ENCODE measurements around the gene TIMMDC1. TPM values are rescaled to one million over a fixed set of nuclear protein-coding genes. Genes with fewer than 3 reads are reported as not detected.

TIMMDC1 gene
- total RNA-seq, 1 experiment from 2014 or later: 109 TPM

DNA sequence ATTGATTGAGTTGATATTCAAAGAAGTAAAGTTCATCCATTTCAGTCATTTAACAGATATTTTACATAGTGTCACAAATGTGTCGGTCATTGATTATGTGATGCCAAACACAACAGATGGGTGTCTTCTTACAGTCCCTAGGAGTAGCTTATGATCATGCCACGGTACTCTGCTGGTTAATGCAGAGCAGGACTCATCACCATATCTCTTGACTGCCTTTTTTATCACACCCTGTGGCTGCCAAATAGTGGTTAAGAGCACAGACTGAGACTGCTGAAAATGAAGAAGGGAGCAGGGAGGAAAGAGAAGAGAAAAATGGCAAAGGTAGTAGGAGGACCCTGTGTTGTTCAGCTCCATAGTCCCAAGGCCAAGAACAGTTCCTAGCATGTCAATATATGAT is 12.8 kb upstream of the TIMMDC1 start:
- TF ChIP-seq, protein P1, sequence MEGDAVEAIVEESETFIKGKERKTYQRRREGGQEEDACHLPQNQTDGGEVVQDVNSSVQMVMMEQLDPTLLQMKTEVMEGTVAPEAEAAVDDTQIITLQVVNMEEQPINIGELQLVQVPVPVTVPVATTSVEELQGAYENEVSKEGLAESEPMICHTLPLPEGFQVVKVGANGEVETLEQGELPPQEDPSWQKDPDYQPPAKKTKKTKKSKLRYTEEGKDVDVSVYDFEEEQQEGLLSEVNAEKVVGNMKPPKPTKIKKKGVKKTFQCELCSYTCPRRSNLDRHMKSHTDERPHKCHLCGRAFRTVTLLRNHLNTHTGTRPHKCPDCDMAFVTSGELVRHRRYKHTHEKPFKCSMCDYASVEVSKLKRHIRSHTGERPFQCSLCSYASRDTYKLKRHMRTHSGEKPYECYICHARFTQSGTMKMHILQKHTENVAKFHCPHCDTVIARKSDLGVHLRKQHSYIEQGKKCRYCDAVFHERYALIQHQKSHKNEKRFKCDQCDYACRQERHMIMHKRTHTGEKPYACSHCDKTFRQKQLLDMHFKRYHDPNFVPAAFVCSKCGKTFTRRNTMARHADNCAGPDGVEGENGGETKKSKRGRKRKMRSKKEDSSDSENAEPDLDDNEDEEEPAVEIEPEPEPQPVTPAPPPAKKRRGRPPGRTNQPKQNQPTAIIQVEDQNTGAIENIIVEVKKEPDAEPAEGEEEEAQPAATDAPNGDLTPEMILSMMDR (conservative IDR thresholded peaks at IDR 0.05): no peak
- H3K27me3 Mint-ChIP-seq (ENCODE audit: low read depth): no peaks in the 10 kb centered on the region
- Histone ChIP-seq H3K27me3 (ENCODE audit: insufficient read depth, low read length) (no peaks in the 10 kb centered on the region), H3K23me2 (ENCODE audit: insufficient read length, low read depth, low read length, poor library complexity, severe bottlenecking) (no peaks in the 10 kb centered on the region), H4K91ac (ENCODE audit: insufficient read length, low read depth, low read length) (no peak overlapping the region), H3T11ph (ENCODE audit: low read length) (no peak overlapping the region), H3K14ac (ENCODE audit: insufficient read depth, low read length) (no peak overlapping the region), H3K79me2 (ENCODE audit: insufficient read depth, low read length) (no peaks in the 10 kb centered on the region), H2AFZ (ENCODE audit: low read length) (no peak overlapping the region), H3K4me1 (ENCODE audit: insufficient read depth, low read length) (no peaks in the 10 kb centered on the region), H4K5ac (ENCODE audit: insufficient read length, low read depth, low read length) (no peak overlapping the region), H3K9ac (ENCODE audit: extremely low read depth, insufficient read length, low read length) (no peak overlapping the region), H4K8ac (replicated peaks; ENCODE audit: insufficient read length, low read depth, low read length) (no peak overlapping the region), H2BK120ac (ENCODE audit: low read depth, low read length, poor library complexity, severe bottlenecking) (no peak overlapping the region), H3K27ac (ENCODE audit: insufficient read length, low read depth, low read length) (no peak overlapping the region), H2AK5ac (ENCODE audit: insufficient read length, low read length) (no peak overlapping the region), H3K9me3 (ENCODE audit: control insufficient read depth, low read depth, low read length) (no peaks in the 10 kb centered on the region), H3K79me1 (ENCODE audit: insufficient read depth, low read depth, low read length, poor library complexity, severe bottlenecking) (no peaks in the 10 kb centered on the region), H4K20me1 (ENCODE audit: control insufficient read depth, insufficient read depth, insufficient read length) (no peaks in the 10 kb centered on the region), H2BK12ac (ENCODE audit: insufficient read length, low read depth, low read length) (no peak overlapping the region), H2BK20ac (ENCODE audit: low read depth, low read length, poor library complexity, severe bottlenecking) (no peak overlapping the region), H3K56ac (ENCODE audit: insufficient read length, low read depth, low read length) (no peak overlapping the region), H3K18ac (ENCODE audit: insufficient read length, low read depth, low read length) (no peak overlapping the region), H3K4me2 (ENCODE audit: insufficient read depth, insufficient read length, low read length) (no peak overlapping the region), H2BK15ac (ENCODE audit: low read depth, low read length) (no peak overlapping the region), H3K4ac (ENCODE audit: low read depth, low read length) (no peak overlapping the region), H3K23ac (ENCODE audit: insufficient read length, low read depth, low read length) (no peak overlapping the region), H2BK5ac (ENCODE audit: insufficient read length, low read length) (no peak overlapping the region)
- no peaks in the 10 kb centered on the region for H3K9me3 Mint-ChIP-seq
- peaks cover 10 to 30% (median 22%) of the 10 kb centered on the region in 3 experiments; a peak in 6 of 7 replicates for H3K36me3 Mint-ChIP-seq (ENCODE audit: insufficient read depth in 1 of 3, low read depth in 3 of 3)
- no CpG with 5 or more reads among the region's 2 CpGs for WGBS (ENCODE audit: extremely low coverage, insufficient read length, low lambda C conversion rate)
- H3K27ac Mint-ChIP-seq: no peak overlapping the region
- no peak overlapping the region; a peak in 1 of 5 replicates for H3K4me3 Mint-ChIP-seq
- DNase-seq: no peak
- H3K4me1 Mint-ChIP-seq: no peaks in the 10 kb centered on the region
